ENCODE measurements around the gene MUC6.
"Not testable (repeated sequence)": the region's sequence is repeated elsewhere in the genome, so short reads cannot be mapped to it uniquely, and the experiment has no call there.

Gene MUC6

GRCh38 chr11:980438-981357 is 55.8 kb downstream of the MUC6 start:
- DNase-seq, result no peak

GRCh38 chr11:978781-979180 is 57.7 kb downstream of the MUC6 start:
- DNase-seq, result no peak

GRCh38 chr11:977830-978720 is 58.4 kb downstream of the MUC6 start:
- DNase-seq, result no peak

GRCh38 chr11:976431-977160 is 59.9 kb downstream of the MUC6 start:
- DNase-seq, result no peak

GRCh38 chr11:975827-976226 is 60.7 kb downstream of the MUC6 start:
- DNase-seq, result no peak

GRCh38 chr11:975376-975775 is 61.1 kb downstream of the MUC6 start:
- DNase-seq, result not testable (repeated sequence)

- no peak for DNase-seq
Observed at GRCh38 chr11:973237-973636, 63.3 kb downstream of the MUC6 start.

GRCh38 chr11:972523-973211 is 63.9 kb downstream of the MUC6 start:
- no peak for DNase-seq

GRCh38 chr11:971731-972365 is 64.7 kb downstream of the MUC6 start:
- DNase-seq, result no peak

GRCh38 chr11:971092-971690 is 65.3 kb downstream of the MUC6 start:
- DNase-seq, result no peak

- DNase-seq, result no peak
Observed at GRCh38 chr11:970319-970871, 66.1 kb downstream of the MUC6 start.

- no peak for DNase-seq
Observed at GRCh38 chr11:969651-970205, 66.8 kb downstream of the MUC6 start.

GRCh38 chr11:968822-969221 is 67.7 kb downstream of the MUC6 start:
- DNase-seq, result no peak

GRCh38 chr11:967995-968751 is 68.3 kb downstream of the MUC6 start:
- DNase-seq, result no peak

GRCh38 chr11:965206-965775 is 71.2 kb downstream of the MUC6 start:
- DNase-seq, result peak in 1 of 5 donors; percentile 13

GRCh38 chr11:963852-964251 is 72.7 kb downstream of the MUC6 start:
- no peak for DNase-seq

Data from T-helper 1 cell (primary cell).